NCI-H2171 treated with DMSO at 0.1 percent for 48 hours (cell line): ENCODE results near the gene HCFC1R1.
A peak's percentile ranks its signal among the peaks of the same experiment; 100 is the strongest.
"Not testable (repeated sequence)": the region's sequence is repeated elsewhere in the genome, so short reads cannot be mapped to it uniquely, and the experiment has no call there.

ENCODE experiments used
- DNase-seq: peaks from one replicate; lab custom pipeline; 2025; lab: John Stamatoyannopoulos, UW

Gene HCFC1R1

GRCh38 chr16:3023669-3024478 lies at the start of gene HCFC1R1, which contains the start of gene THOC6:
Gene HCFC1R1, minus strand, starts transcription at chr16:3023942. Its CDS starts 1 bp downstream, at chr16:3023941.
Gene THOC6, plus strand, starts transcription at chr16:3024035. Its CDS starts 292 bp downstream, at chr16:3024327.
- peak; percentile 98 for DNase-seq

GRCh38 chr16:3073448-3073847 lies 49.7 kb upstream of the HCFC1R1 start:
- no peak for DNase-seq

GRCh38 chr16:3072576-3073263 lies 49.0 kb upstream of the HCFC1R1 start:
- not testable (repeated sequence) for DNase-seq

GRCh38 chr16:3072148-3072547 lies 48.4 kb upstream of the HCFC1R1 start:
- DNase-seq: not testable (repeated sequence)

- no peak for DNase-seq
Measured at GRCh38 chr16:3071655-3072054, 47.9 kb upstream of the HCFC1R1 start.

GRCh38 chr16:3070608-3071111 lies 46.9 kb upstream of the HCFC1R1 start:
- no peak for DNase-seq

- DNase-seq: not testable (repeated sequence)
Measured at GRCh38 chr16:3069146-3069545, 45.4 kb upstream of the HCFC1R1 start.

GRCh38 chr16:3068487-3068886 lies 44.7 kb upstream of the HCFC1R1 start:
- DNase-seq: no peak

- DNase-seq: no peak
Measured at GRCh38 chr16:3066440-3066748, 42.7 kb upstream of the HCFC1R1 start.

- DNase-seq: no peak
Measured at GRCh38 chr16:3065742-3066439, 42.1 kb upstream of the HCFC1R1 start.

- no peak for DNase-seq
Measured at GRCh38 chr16:3065069-3065741, 41.5 kb upstream of the HCFC1R1 start, which contains the start of gene IL32. Gene IL32, plus strand, starts transcription at chr16:3065640. Its CDS starts 172 bp downstream, at chr16:3065812.

GRCh38 chr16:3063625-3064386 lies 40.1 kb upstream of the HCFC1R1 start:
- DNase-seq: no peak

- DNase-seq: no peak
Measured at GRCh38 chr16:3062553-3062952, 38.8 kb upstream of the HCFC1R1 start.

GRCh38 chr16:3060339-3061127 lies 36.8 kb upstream of the HCFC1R1 start:
- no peak for DNase-seq

- no peak for DNase-seq
Measured at GRCh38 chr16:3059723-3060242, 36.0 kb upstream of the HCFC1R1 start.

GRCh38 chr16:3059041-3059722 lies 35.4 kb upstream of the HCFC1R1 start:
- peak; percentile 59 for DNase-seq

GRCh38 chr16:3058139-3059030 lies 34.6 kb upstream of the HCFC1R1 start:
- peak; percentile 39 for DNase-seq
